Spleen (tissue), 7 donors: ENCODE measurements around the gene PCDHB3.

ENCODE experiments used
- CTCF ChIP-seq, 11 experiments: fragments of 200-600 bp in 7 of 11; fragments of 450-650 bp in 4 of 11; sonication (generic) in 4 of 11; IDR thresholded peaks in 8 of 11; conservative IDR thresholded peaks in 3 of 11; 1 replicate in 7 of 11; 2 replicates in 4 of 11; pipeline versions ENCODE4 v1.4.0 to v1.8.0; 2016 to 2021; ENCODE audit warnings: antibody characterized with exemption in 11 of 11, inconsistent platforms in 4 of 11, mild to moderate bottlenecking in 1 of 11
- POLR2A ChIP-seq, 3 donors: fragments of 450-650 bp; IDR thresholded peaks; one replicate each; pipeline ENCODE4 v1.5.1; 2017; ENCODE audit warnings: antibody characterized with exemption in 3 of 3, mild to moderate bottlenecking in 1 of 3
- POLR2AphosphoS5 ChIP-seq, 3 donors: sonication (generic); formaldehyde crosslinking; IDR thresholded peaks; one replicate each; pipeline ENCODE4 v1.5.1; 2017; ENCODE audit warnings: antibody characterized with exemption in 3 of 3
- donor health status: DM: no; HTN: no; CAD: no; lungs with moderate emphysema.
- donor health status: DM: no; HTN: no; CAD: no.
- donor health status: DM: no; HTN: no; CAD: no.

GRCh38 chr5:141121563-141121962, 21.3 kb downstream of the PCDHB3 start, which contains the start of gene PCDHB4:
- TF ChIP-seq POLR2A (IDR thresholded peaks at IDR 0.05) = no peak
- no peak for TF ChIP-seq POLR2AphosphoS5 (IDR thresholded peaks at IDR 0.05)
- TF ChIP-seq CTCF (IDR thresholded peaks at IDR 0.05 in 8 of 11, conservative IDR thresholded peaks at IDR 0.05 in 3 of 11) = no peak
